ENCODE results near the gene CMTM8.

The CMTM8 gene

DNA sequence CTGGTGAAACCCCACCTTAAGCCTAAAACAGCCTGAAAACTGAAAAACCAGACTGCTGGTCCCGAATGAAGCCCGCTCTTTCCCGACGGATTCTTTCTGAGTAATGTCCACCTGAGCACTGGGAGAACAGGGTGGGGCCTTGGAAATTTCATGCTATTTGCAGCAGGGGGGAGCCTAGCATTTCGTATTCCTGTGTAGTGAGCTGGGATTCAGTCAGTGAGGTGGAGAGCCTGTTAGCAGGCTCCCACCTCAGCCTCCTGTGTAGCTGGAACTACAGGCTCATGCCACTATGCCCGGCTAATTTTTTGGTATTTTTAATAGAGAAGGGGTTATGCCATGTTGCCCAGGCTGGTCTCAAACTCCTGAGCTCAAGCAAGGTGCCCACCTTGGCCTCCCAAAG lies 74.7 kb downstream of the CMTM8 start:
- DNase-seq (ENCODE audit: low spot score in 2 of 2) (no peak), ATAC-seq (ENCODE audit: low read depth) (no peak)
- Mint-ChIP-seq H3K27ac (no peak overlapping the region), H3K4me3 (no peak overlapping the region), H3K4me1 (peaks cover 5% of the 10 kb centered on the region), H3K27me3 (no peaks in the 10 kb centered on the region), H3K9me3 (no peaks in the 10 kb centered on the region), H3K36me3 (no peaks in the 10 kb centered on the region)

DNA sequence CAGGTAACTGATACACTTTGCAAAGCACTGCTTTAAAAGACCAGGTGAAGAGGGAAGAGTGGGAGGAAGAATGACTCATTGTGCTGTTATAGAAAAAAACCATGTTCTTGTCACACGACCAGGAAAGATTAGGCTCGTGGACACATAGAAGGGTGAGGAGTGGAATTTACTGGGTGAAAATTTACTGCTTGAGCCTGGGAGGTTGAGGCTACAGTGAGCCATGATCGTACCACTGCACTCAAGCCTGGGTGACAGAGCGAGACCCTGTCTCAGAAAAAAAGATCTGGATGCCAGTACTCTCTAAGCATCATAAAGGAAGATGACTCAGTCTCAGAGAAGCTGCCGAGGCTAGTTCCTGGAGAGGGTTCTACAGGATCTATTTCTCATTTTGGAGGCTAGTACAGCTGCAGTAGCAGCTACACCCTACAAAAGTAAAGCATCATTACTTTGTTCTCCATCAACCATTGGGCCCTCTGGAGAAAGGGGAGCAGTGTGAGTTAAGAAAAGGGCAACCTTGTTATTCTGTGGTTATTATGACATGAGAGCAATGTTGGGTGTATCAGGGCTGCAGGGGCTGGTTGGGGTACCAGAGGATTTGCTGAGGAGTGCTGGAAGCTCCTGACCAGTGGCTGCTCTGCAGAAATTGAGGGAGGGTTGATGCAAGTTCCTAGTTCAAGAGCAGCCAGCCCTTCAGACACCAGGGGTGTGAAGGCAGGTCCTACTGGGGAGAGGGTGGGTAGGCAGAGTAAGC lies 75.4 kb downstream of the CMTM8 start:
- ATAC-seq (ENCODE audit: low read depth) (no peak), DNase-seq (ENCODE audit: low spot score in 2 of 2) (no peak)
- peaks cover 5% of the 10 kb centered on the region for H3K4me1 Mint-ChIP-seq
- H3K27me3 Mint-ChIP-seq = no peaks in the 10 kb centered on the region
- H3K9me3 Mint-ChIP-seq = no peaks in the 10 kb centered on the region
- no peak overlapping the region for H3K4me3 Mint-ChIP-seq
- H3K27ac Mint-ChIP-seq = no peak overlapping the region
- no peaks in the 10 kb centered on the region for H3K36me3 Mint-ChIP-seq

DNA sequence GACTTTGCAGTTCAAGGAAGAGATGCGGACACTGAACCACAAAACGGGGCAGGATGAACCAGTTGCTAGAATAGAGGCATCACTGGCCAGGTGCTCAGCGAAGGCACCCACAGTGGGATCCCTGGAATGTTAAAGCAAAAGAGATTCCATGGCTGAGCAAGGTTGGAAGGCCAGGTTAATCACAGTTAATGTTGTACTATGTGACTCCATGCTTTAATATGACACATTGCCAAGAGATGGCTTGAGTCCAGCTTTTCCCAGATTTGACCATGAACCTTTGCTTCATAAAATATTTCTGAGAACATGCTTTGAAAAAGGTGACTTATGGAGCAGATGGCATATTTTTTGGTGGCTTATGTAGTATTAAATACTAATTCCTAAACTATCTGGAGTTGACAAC lies 77.0 kb downstream of the CMTM8 start:
- ATAC-seq (ENCODE audit: low read depth) (no peak), DNase-seq (ENCODE audit: low spot score in 2 of 2) (no peak)
- Mint-ChIP-seq H3K27ac (no peak overlapping the region), H3K4me3 (no peak overlapping the region), H3K9me3 (no peaks in the 10 kb centered on the region), H3K36me3 (no peaks in the 10 kb centered on the region), H3K4me1 (no peaks in the 10 kb centered on the region), H3K27me3 (peaks cover 3% of the 10 kb centered on the region)

DNA sequence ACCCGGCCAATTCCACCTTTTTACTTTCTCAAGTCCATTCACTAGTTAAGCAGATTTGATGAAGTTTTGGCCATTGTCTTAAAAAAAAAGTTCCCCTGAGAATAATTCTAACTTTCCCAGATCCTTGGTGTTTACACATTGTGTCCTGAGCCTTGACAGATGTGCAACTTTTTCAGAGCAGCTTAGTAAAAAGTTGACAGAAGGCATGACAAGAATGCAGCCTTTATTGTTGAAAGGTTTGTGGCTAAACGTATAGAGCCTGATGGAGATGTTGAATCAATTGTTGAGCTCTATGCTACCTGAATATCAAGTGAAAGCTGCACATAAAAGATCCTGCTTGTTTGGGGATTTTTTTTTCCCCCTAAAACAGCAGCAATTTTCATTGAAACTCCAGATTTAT lies 77.8 kb downstream of the CMTM8 start:
- Mint-ChIP-seq H3K9me3 (no peaks in the 10 kb centered on the region), H3K4me3 (no peak overlapping the region), H3K4me1 (no peaks in the 10 kb centered on the region), H3K27me3 (peaks cover 3% of the 10 kb centered on the region), H3K36me3 (no peaks in the 10 kb centered on the region), H3K27ac (no peak overlapping the region)
- no peak for ATAC-seq (ENCODE audit: low read depth)
- DNase-seq (ENCODE audit: low spot score in 2 of 2) = no peak

DNA sequence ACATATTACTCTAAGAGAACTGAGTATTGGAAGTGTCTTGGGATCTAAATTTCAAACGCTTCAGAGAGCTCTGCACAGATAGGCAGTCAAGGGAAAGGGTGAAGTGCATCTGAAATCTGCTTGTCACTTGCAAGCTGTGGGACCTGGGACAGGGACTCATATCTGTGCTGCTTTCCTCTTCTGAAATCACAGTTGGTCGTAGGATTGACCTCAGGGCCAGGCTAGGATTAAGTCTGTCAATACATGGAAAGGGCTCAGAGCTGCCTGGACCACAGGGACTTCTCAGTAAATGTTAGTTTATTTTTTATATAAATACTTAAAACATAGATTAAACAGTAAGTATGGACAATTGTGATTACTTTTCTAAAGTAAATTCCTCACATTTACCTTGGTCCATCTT lies 78.5 kb downstream of the CMTM8 start:
- DNase-seq (ENCODE audit: low spot score in 2 of 2) (no peak), ATAC-seq (ENCODE audit: low read depth) (no peak)
- Mint-ChIP-seq H3K4me1 (no peaks in the 10 kb centered on the region), H3K9me3 (no peaks in the 10 kb centered on the region), H3K27me3 (peaks cover 3% of the 10 kb centered on the region), H3K27ac (no peak overlapping the region), H3K4me3 (no peak overlapping the region), H3K36me3 (no peaks in the 10 kb centered on the region)

DNA sequence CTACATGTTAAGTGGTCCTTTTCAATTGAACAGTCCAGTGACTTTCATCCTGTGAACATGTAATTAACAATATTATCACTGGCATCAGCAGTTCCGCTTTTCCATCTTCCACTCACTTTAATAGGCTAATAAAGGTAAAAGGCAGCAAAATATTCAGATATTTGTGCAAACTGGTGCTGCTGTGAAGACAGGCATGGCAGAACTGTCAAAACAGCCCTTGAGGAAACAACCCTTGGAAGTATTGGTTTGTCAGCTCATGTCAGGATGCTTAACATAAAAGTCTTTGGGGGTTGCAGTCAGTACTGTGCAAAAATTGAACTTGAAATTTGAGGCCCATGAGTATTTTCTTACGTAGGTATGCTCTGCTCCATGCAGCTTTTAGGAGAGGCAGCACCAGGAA lies 81.1 kb downstream of the CMTM8 start:
- Mint-ChIP-seq H3K36me3 (no peaks in the 10 kb centered on the region), H3K4me3 (no peak overlapping the region), H3K4me1 (no peaks in the 10 kb centered on the region), H3K27me3 (peaks cover 3% of the 10 kb centered on the region), H3K9me3 (no peaks in the 10 kb centered on the region), H3K27ac (no peak overlapping the region)
- DNase-seq (ENCODE audit: low spot score in 2 of 2) = no peak
- ATAC-seq (ENCODE audit: low read depth) = no peak

DNA sequence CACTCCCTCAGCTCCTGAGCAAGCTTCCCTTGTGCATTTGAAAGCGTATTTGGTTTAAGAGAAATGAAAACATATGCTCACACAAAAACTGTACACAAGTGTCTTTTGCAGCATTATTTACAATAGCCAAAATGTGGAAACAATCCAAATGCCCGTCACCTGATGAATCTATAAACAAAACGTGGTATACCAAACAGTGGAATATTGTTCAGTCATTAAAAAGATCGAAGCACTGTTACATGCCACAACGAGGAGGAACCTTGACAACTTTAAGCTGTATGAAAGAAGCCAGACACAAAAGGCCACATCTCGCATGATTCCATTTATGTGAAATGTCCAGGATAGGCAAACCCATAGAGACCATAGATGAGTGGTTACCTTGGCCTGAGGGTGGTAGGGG lies 81.6 kb downstream of the CMTM8 start:
- no peak for DNase-seq (ENCODE audit: low spot score in 2 of 2)
- H3K4me1 Mint-ChIP-seq = no peaks in the 10 kb centered on the region
- H3K9me3 Mint-ChIP-seq = no peaks in the 10 kb centered on the region
- no peak overlapping the region for H3K27ac Mint-ChIP-seq
- peaks cover 3% of the 10 kb centered on the region for H3K27me3 Mint-ChIP-seq
- no peaks in the 10 kb centered on the region for H3K36me3 Mint-ChIP-seq
- ATAC-seq (ENCODE audit: low read depth) = no peak
- H3K4me3 Mint-ChIP-seq = no peak overlapping the region

DNA sequence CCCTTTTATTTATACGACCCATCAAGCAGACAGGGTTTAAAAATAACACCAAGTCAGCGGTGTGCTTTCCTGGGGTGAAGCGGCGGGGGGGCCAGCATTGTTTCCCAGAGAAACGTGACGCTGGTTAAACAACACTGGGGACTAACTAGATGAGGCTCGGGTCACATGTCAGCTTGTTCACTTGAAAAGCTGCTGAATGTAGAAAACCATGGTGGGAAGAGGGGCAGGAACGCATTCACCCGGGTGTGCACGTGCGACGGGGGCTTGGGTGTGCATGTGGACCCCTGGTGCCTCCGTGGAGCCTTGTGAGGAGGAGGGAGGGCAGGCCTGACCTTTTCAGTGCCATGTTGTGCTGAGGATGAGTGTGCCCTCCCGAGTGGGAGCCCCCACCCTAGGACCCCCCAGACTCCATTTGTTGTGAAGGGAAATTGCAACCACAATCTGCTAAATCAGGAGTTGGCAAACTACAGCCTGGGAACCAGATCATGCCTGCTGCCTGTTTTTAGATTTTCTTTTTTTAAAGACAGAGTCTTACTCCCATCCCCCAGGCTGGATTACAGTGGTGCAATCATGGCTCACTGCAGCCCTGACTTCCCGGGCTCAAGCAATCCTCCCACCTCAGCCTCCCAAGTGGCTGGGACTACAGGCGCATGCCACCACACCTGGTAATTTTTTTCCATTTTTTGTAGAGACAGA lies 82.8 kb downstream of the CMTM8 start:
- Mint-ChIP-seq H3K27ac (no peak overlapping the region), H3K9me3 (no peaks in the 10 kb centered on the region), H3K27me3 (peaks cover 3% of the 10 kb centered on the region), H3K36me3 (no peaks in the 10 kb centered on the region), H3K4me1 (no peaks in the 10 kb centered on the region), H3K4me3 (no peak overlapping the region)
- DNase-seq (ENCODE audit: low spot score in 2 of 2) (no peak), ATAC-seq (ENCODE audit: low read depth) (no peak)

DNA sequence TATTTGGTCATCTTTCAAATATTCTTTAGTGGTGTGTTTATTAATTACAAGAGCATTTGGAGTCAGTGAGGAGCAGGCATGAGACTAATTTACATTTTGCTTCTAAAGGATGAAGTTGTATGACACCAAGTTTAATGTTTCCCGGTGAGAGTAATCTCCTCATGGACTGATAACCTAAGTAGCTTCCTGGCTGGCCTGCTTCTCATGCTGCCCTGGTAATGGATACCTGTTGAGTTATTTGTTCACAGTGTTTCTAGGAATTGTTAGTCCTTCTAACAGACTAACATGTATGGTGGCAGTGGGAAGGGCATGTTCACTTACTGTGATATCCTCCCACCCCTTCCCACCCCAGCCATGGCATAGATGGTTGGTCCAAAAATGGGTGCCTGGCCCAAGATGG lies 83.8 kb downstream of the CMTM8 start:
- Mint-ChIP-seq H3K4me3 (no peak overlapping the region), H3K4me1 (no peaks in the 10 kb centered on the region), H3K9me3 (no peaks in the 10 kb centered on the region), H3K27ac (no peak overlapping the region), H3K36me3 (no peaks in the 10 kb centered on the region), H3K27me3 (peaks cover 3% of the 10 kb centered on the region)
- no peak for ATAC-seq (ENCODE audit: low read depth)
- no peak for DNase-seq (ENCODE audit: low spot score in 2 of 2)

DNA sequence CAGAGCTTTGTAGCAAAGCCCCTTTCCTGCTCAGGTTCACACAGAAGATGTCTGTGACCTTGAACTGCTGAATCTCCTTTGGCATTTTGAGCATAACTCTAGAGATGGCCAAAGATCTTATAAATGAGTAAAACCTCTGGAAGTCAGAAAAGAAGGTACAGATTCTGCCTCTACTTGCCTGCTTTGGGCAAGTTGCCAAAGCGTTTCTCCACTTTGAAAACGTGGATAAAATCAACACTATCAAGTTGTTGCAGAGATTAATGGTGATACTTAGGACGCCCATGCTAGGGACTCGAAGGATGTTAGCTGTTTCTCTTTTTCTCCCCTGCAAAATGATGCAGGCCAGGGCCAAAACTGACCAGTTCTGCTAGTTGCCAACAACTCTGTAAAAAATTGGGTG lies 85.1 kb downstream of the CMTM8 start:
- H3K27ac Mint-ChIP-seq = no peak overlapping the region
- no peaks in the 10 kb centered on the region for H3K9me3 Mint-ChIP-seq
- H3K36me3 Mint-ChIP-seq = no peaks in the 10 kb centered on the region

DNA sequence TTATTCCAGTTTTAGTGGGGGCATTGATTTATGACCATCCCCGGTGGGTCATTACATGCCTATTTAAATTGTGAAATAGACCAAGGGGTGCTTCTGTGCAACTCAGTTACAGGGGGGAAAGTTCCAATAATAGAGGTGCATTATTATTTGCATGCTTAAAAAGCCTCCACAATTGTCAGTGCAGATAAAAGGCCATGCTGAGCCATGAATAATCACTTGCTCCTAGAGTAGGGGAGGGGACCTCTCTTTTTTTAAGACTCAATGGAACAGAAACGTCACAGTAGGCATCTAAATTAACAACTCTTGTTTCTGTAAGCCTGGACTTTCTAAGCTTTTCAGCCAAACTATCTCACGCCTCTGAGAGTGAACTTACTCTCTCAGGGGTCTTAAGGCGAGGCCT lies 86.7 kb downstream of the CMTM8 start:
- no peak for DNase-seq (ENCODE audit: low spot score in 2 of 2)
- H3K4me3 Mint-ChIP-seq = no peak overlapping the region
- ATAC-seq (ENCODE audit: low read depth) = no peak
- no peaks in the 10 kb centered on the region for H3K9me3 Mint-ChIP-seq
- H3K4me1 Mint-ChIP-seq = no peaks in the 10 kb centered on the region
- no peaks in the 10 kb centered on the region for H3K27me3 Mint-ChIP-seq
- H3K27ac Mint-ChIP-seq = no peak overlapping the region
- no peaks in the 10 kb centered on the region for H3K36me3 Mint-ChIP-seq

More for the DNA sequence above, 85.1 kb downstream of the CMTM8 start:
- Mint-ChIP-seq H3K27me3 (peaks cover 3% of the 10 kb centered on the region), H3K4me3 (no peak overlapping the region), H3K4me1 (no peaks in the 10 kb centered on the region)
- DNase-seq (ENCODE audit: low spot score in 2 of 2) (no peak), ATAC-seq (ENCODE audit: low read depth) (no peak)

DNA sequence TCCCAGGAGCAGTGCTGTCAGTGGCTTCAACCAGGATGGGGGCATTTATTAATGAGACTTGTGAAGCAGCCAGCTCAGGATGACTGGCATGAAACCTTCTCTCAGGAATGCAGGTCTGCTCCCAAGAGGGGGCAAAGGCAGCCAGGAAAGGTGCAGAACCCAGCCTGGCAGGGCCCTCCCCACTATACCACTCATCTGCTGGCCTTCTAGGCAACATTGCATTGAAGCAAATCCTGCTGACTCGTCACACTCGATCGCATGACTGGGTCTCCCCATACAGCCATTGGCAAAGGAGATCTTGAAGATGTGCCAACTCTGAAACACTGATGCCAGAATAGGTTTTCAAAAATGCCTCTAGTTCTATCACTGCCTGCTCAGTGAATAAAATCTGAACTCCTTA lies 87.4 kb downstream of the CMTM8 start:
- no peak overlapping the region for H3K27ac Mint-ChIP-seq
- ATAC-seq (ENCODE audit: low read depth) = no peak
- H3K27me3 Mint-ChIP-seq = no peaks in the 10 kb centered on the region
- H3K9me3 Mint-ChIP-seq = peaks cover 2% of the 10 kb centered on the region
- no peak overlapping the region for H3K4me3 Mint-ChIP-seq
- H3K36me3 Mint-ChIP-seq = no peaks in the 10 kb centered on the region
- no peak for DNase-seq (ENCODE audit: low spot score in 2 of 2)
- H3K4me1 Mint-ChIP-seq = no peaks in the 10 kb centered on the region

DNA sequence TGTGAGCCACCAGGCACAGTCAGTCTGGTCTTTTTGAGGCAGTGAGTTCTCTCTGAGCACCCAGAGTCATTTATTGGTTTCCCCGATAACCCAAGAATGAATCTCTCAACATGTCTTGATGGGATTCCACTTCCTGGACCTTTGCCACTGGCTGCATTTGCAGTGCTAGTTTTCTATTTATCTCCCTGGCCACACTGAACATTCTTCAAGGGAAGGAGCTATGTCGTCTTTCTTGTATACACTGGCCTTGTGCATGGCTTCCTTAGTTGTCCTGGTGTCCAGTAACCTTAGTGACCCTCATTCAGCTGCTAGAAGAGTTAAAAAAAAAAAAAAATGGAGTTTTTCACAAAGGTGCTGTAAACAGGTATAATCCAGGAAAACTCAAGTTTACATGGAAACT lies 88.3 kb downstream of the CMTM8 start:
- H3K9me3 Mint-ChIP-seq = peaks cover 2% of the 10 kb centered on the region
- no peak overlapping the region for H3K27ac Mint-ChIP-seq
- no peaks in the 10 kb centered on the region for H3K36me3 Mint-ChIP-seq

DNA sequence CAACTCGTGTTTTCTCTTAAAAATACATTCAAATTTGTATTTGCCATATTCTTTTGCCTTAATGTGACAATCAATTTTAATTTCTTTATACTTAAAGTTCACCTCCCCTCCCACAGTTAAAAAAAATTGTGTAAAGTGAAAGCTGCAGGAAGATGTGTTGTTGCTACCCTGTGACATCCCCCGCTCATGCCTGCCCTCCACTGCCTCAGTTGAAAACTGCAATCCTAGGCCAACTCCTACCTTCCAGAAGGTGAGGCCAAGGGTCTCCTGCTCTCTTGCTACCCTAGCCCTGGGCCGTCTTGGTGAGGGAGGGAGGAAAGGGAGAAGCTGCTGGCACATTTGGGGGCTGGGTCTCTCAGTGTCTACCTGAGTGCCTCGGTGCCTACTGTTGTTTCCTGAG lies 96.2 kb downstream of the CMTM8 start:
- no peaks in the 10 kb centered on the region for H3K27me3 Mint-ChIP-seq
- H3K4me1 Mint-ChIP-seq = peaks cover 3% of the 10 kb centered on the region
- H3K36me3 Mint-ChIP-seq = no peaks in the 10 kb centered on the region
- DNase-seq (ENCODE audit: low spot score in 2 of 2) (no peak), ATAC-seq (ENCODE audit: low read depth) (no peak)
- H3K9me3 Mint-ChIP-seq = peaks cover 2% of the 10 kb centered on the region
- no peak overlapping the region for H3K4me3 Mint-ChIP-seq
- H3K27ac Mint-ChIP-seq = no peak overlapping the region

More for the DNA sequence above, 88.3 kb downstream of the CMTM8 start:
- Mint-ChIP-seq H3K4me1 (no peaks in the 10 kb centered on the region), H3K4me3 (no peak overlapping the region), H3K27me3 (no peaks in the 10 kb centered on the region)
- DNase-seq (ENCODE audit: low spot score in 2 of 2) (no peak), ATAC-seq (ENCODE audit: low read depth) (no peak)

Data from memory B cell (primary cell).